Measurements from ENCODE around the gene CLMP. TPM values are rescaled to one million over a fixed set of nuclear protein-coding genes. Genes with fewer than 3 reads are reported as not detected.
"Not testable (repeated sequence)": the region's sequence is repeated elsewhere in the genome, so short reads cannot be mapped to it uniquely, and the experiment has no call there.

The CLMP gene
- total RNA-seq, 1 donor from 2014 or later = 8.6 TPM

GRCh38 chr11:123072762-123073161 is 122.3 kb downstream of the CLMP start:
- ATAC-seq = no peak
- intact Hi-C loops (cut with DNase I) = no loop called here

DNA sequence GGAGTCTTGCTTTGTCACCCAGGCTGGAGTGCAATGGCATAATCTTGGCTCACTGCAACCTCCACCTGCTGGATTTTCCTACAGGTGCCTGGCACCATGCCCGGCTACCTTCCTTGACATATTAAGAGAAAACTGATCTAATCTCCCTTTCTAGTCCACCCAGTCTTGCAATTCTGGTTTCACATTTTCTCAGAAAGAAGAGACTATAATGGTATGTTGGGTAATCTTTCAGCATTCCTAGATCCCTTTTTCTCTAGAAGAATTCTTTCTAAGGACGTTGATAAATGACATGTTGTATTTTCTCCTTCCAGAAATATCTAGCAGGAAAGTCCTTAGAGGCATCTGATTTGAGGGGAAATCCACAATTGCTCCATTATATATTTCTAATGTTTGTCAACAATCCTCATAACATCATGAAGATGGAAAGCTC is 122.7 kb downstream of the CLMP start:
- DNase-seq (ENCODE audit: missing footprints) (no peak), ATAC-seq (no peak)
- intact Hi-C loops (cut with DNase I) = no loop called here

More at GRCh38 chr11:123072762-123073161, 122.3 kb downstream of the CLMP start:
- DNase-seq (ENCODE audit: missing footprints) = no peak

DNA sequence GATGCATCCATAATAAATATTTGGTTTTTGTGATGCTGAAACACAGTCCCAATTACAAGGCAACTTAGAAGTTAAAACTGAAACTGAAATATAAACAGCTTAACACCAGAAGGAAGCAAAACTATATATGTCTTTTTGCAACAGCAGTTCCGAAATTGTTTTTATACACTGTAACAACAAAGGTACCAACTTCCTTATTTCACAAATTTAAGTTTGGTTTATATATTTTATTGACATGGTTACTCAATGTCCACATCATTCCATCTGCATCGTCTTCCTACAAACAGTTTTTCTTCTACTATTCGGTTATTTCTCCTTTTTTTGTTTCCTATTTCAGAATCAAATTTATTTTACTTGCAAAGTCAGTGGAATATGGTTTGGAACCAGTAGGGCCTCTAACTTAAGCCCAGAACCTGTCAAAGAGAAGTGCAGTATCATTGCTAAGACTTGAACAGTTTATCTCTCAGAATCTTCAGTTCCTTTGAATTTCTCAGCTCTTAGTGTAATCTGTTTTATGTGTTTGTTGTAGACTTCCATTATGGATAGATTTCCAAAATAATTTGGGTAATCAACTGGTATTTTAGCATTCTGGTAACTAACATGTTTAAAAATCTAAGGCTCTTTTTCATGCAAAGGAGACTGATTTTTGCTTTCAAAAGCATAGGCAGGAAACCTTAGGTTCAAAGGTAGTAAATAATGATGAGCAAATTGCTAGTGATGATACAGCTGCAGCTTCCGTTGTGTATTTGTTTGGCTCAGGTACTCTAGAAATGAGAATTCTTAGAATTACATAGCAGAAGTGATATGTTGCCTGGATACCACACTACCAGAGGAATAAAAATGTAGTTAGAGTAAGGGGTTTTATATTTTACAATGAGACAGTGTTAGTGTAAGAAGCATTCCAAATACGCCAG is 124.9 kb downstream of the CLMP start:
- no peak for DNase-seq (ENCODE audit: missing footprints)
- intact Hi-C loops (cut with DNase I) = no loop called here

DNA sequence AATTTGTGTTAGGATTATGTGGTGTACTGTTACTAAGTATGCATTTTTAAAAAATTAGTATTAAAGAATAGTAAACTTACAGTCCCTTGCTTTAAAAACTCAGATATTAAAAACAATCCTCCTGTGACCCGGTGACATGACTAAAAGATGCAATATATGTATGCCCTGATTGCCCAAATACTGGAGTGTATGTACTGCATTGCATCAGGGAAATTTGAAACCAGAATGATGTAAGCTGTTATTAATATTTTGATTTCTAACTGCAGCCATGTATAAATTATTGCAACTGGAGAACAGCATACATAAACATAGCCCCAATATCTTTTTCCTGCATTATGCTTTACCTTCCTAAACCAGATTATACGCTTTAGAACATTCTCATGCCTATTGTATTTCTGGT is 129.4 kb downstream of the CLMP start:
- intact Hi-C loops (cut with DNase I) = no loop called here
- DNase-seq (ENCODE audit: missing footprints) (no peak), ATAC-seq (no peak)

More for the DNA sequence above, 124.9 kb downstream of the CLMP start:
- ATAC-seq = no peak

DNA sequence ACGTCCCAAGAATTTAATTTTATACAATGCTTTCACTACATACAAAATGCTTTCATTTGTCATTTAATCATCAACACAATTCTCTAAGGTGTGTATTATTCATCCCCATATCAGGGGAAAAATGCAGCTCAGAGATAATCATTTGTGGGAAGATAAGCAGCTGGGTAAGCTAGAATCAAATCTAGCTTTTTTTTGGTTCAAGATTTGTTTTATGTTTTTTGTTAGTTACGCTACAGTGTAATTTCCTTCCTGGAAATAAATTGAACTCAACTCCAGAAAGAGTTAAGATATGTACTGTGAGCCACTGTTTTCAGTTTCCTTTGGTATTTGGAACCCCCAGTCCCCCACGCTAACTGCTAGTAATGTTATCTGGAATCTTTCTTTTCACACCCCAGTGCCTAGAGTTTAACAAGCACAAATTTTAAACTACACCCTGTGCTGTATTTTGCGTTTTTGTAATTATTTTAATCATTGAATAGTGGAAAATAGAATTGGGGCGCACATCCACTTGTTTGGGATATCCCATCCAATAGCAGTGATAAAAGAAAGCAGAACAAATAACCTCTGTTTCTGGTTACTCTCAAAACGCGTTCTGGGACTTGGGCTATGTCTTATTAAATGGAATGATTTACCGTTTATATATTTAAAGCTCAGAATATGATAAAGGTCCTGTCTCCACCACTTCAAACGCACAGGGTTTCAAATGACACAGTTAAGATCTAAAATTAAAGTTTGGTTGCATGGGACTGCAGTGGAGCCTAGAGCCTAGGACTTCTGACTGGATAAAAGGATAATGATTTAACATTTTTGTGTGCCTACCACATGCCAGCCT is 131.0 kb downstream of the CLMP start:
- intact Hi-C loops (cut with DNase I) = loop anchor here (5.0 kb wide), 1 partner anchor 38 kb away; no protein-coding TSS in a partner anchor
- ATAC-seq (no peak), DNase-seq (ENCODE audit: missing footprints) (no peak)

GRCh38 chr11:123062892-123063825 is 131.9 kb downstream of the CLMP start:
- intact Hi-C loops (cut with DNase I) = loop anchor here (1.0 to 5.0 kb wide), 2 partner anchors 20 to 39 kb away; no protein-coding TSS in a partner anchor
- DNase-seq (ENCODE audit: missing footprints) (peak; percentile 83), ATAC-seq (peak; percentile 23)

DNA sequence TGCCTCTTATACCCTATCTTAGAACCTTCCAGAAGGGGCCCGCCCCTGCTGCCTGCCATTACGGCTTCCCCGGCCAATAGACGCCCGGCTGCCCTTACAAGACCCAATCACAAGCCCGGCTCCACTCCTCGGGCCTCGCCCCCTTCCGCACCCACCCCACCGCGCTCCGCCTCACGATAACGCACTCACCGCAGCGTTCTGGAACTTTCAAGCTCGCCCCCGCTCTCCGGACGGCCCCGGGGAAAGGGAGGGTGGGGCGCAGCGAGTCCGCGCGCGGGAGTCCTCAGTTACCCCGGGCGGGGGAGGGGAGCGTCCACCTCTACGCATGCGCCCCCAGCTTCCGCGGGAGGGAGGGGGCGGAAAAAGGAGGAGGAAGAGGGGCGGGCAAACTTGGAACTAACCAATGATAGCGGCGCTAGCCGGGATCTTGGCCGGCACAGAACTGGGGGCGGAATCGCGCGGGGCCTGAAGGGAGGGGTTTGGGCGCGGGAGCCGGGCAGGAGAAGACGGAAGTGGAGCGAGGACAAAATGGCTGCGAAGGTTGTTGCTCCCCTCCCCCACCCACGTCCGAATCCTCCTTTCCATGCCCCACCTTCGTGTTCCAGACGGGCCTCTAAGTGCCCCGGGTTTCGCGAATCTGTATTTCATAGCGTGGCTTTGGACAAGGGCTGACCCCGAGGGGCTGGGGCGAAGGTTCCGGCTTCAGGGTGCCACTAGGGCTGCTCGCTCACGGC is 132.7 kb downstream of the CLMP start:
- peak; percentile 94 for ATAC-seq
- intact Hi-C loops (cut with DNase I) = loop anchor here (1.0 to 5.0 kb wide), 2 partner anchors 21 to 40 kb away; no protein-coding TSS in a partner anchor
- DNase-seq (ENCODE audit: missing footprints) = peak; percentile 100

- ATAC-seq (peak; percentile 6), DNase-seq (ENCODE audit: missing footprints) (peak; percentile 87)
- intact Hi-C loops (cut with DNase I) = loop anchor here (1.0 to 5.0 kb wide), 2 partner anchors 22 to 41 kb away; no protein-coding TSS in a partner anchor
These were observed 133.5 kb downstream of the CLMP start, which contains the start of gene HSPA8 for GRCh38 chr11:123061403-123062157. HSPA8 (minus strand) TSS chr11:123062136; CDS start chr11:123061324, 812 bp downstream.

- no peak for DNase-seq (ENCODE audit: missing footprints)
- intact Hi-C loops (cut with DNase I) = loop anchor here (5.0 kb wide), 1 partner anchor 42 kb away; no protein-coding TSS in a partner anchor
- ATAC-seq = no peak
These were observed 134.6 kb downstream of the CLMP start for GRCh38 chr11:123060277-123061000.

GRCh38 chr11:123059041-123059920 is 135.8 kb downstream of the CLMP start:
- intact Hi-C loops (cut with DNase I); DNase-seq (ENCODE audit: missing footprints); ATAC-seq: not testable (repeated sequence)

DNA sequence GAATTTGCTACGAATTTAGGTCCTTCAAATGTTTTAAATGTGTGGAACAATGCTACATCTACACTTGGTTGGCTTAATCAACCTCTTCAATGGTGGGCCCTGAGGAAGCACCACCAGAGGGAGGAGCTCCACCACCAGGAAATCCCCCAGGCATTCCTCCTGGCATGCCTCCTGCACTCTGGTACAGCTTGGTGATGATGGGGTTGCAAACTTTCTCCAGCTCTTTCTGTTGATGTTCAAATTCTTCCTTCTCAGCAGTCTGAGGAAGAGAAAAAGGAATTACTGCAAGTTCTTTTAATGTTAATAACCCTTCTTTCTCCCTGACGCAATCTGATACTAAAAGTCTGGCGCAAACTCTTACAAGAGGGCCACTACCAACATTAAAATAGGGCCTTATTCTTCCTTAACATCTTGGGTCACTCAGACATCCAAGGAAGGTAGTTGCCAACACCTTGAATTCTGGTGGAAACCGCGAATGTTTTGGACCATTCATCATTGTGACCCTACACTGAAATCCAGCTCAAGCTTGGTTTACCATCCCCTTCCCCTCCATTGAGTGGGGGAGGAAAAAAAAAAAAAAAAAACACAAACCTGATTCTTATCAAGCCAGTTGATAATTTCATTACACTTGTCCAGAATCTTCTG is 137.3 kb downstream of the CLMP start:
- intact Hi-C loops (cut with DNase I) = no loop called here
- no peak for ATAC-seq
- DNase-seq (ENCODE audit: missing footprints) = no peak

- DNase-seq (ENCODE audit: missing footprints) (no peak), ATAC-seq (no peak)
- intact Hi-C loops (cut with DNase I) = no loop called here
These were observed 138.1 kb downstream of the CLMP start for GRCh38 chr11:123056835-123057491.

- intact Hi-C loops (cut with DNase I) = no loop called here
- no peak for ATAC-seq
- no peak for DNase-seq (ENCODE audit: missing footprints)
These were observed 139.7 kb downstream of the CLMP start for GRCh38 chr11:123055191-123055901.

Data from Right ventricle myocardium inferior (tissue), 1 donor.